ENCODE results near the gene ACADVL. TPM values are rescaled to one million over a fixed set of nuclear protein-coding genes. Genes with fewer than 3 reads are reported as not detected.

The ACADVL gene
- total and polyA plus RNA-seq, 2 donors, result 221 to 990 TPM

DNA sequence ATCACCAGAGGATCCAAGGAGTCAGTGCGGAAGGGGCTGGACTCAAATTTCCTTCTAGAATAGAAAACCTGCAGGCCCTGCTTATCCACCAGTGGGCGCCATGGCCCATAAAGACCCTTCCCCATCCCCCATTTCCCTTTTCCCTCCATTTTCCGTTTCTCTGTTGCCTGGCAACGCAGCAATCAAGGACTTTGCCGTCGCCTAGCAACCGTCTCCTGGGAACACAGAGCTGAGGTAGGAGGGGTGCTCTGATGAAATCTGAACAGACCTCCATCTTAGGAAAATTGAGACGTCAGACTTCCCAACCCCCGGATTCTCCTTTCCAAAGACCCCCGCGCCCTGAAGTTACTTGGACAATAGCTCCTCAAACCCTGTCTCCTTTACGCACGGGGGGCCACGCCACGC lies 5.8 kb upstream of the ACADVL start:
- Histone ChIP-seq H3K36me3 (ENCODE audit: control insufficient read depth in 2 of 2, insufficient read depth in 2 of 2, low read length in 1 of 2) (no peaks in the 10 kb centered on the region), H3K4me1 (ENCODE audit: control insufficient read depth in 2 of 2, insufficient read depth in 2 of 2, low read length in 2 of 2) (peaks cover 39 to 69% of the 10 kb centered on the region in 2 donors), H3K27ac (ENCODE audit: low read depth in 1 of 2, low read length in 1 of 2) (peak overlapping the region; percentile 75 to 90), H3K9me3 (ENCODE audit: control insufficient read depth in 2 of 2, insufficient read depth in 1 of 2, low read length in 1 of 2) (peaks cover 0 to 3% of the 10 kb centered on the region in 2 donors), H3K4me3 (ENCODE audit: low read length in 2 of 2) (peak overlapping the region; percentile 38 to 48), H3K27me3 (ENCODE audit: control insufficient read depth in 2 of 2, insufficient read depth in 1 of 2, low read length in 1 of 2) (peaks cover 0 to 3% of the 10 kb centered on the region in 2 donors)
- DNase-seq (ENCODE audit: low read depth in 6 of 9, low spot score in 9 of 9), result peak in 2 of 9 donors; percentile 75 to 84
- 6% methylated on average over 15 of the region's 15 CpGs for WGBS

DNA sequence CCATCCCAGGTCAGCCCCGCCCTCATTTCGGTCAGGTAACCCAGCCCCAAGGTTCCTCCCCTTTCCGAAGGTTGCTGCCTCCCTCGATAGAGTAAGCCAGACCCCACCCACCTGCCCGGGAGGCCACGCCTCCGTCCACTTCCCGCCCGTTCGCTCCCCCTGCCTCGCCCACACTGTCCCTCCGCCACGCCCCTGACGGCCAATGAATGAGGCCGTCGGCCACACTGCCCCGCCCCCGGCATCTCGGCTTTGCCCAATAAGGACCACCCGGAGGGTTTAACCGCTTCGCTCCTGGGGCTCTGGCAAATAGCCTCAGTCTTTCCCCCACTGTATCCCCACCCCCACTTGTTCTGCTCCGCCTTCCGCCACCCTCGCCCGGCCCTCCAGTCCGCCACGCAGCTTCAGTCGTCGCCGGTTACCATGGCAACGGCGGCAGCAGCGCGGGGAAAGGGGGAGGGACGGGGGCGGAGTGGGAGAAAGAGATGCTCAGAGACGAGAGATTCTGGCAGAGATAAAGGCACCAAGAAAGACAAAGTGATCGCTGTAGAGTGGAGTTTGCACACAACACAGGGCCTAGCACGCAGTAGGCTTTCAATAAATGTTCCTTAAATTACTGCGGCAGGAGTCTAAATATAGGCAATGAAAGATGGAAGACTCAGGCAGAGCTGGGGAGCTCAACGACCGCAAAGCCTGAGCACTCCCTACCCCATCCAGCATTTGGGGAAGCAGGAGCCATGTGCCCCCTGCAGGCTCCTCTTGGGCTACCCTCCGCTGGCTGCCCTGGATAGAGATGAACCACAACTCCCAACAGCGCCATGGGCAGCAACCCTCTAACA lies 5.2 kb upstream of the ACADVL start:
- Histone ChIP-seq H3K4me1 (ENCODE audit: control insufficient read depth in 2 of 2, insufficient read depth in 2 of 2, low read length in 2 of 2) (peaks cover 45 to 75% of the 10 kb centered on the region in 2 donors), H3K36me3 (ENCODE audit: control insufficient read depth in 2 of 2, insufficient read depth in 2 of 2, low read length in 1 of 2) (no peaks in the 10 kb centered on the region), H3K27ac (ENCODE audit: low read depth in 1 of 2, low read length in 1 of 2) (peak overlapping the region; percentile 75 to 90), H3K4me3 (ENCODE audit: low read length in 2 of 2) (peak overlapping the region; percentile 38 to 48), H3K9me3 (ENCODE audit: control insufficient read depth in 2 of 2, insufficient read depth in 1 of 2, low read length in 1 of 2) (peaks cover 0 to 3% of the 10 kb centered on the region in 2 donors), H3K27me3 (ENCODE audit: control insufficient read depth in 2 of 2, insufficient read depth in 1 of 2, low read length in 1 of 2) (peaks cover 0 to 3% of the 10 kb centered on the region in 2 donors)
- DNase-seq (ENCODE audit: low read depth in 6 of 9, low spot score in 9 of 9), result peak; percentile 86 to 98 (median 94)
- under 1% methylated on average over 45 of the region's 45 CpGs for WGBS

DNA sequence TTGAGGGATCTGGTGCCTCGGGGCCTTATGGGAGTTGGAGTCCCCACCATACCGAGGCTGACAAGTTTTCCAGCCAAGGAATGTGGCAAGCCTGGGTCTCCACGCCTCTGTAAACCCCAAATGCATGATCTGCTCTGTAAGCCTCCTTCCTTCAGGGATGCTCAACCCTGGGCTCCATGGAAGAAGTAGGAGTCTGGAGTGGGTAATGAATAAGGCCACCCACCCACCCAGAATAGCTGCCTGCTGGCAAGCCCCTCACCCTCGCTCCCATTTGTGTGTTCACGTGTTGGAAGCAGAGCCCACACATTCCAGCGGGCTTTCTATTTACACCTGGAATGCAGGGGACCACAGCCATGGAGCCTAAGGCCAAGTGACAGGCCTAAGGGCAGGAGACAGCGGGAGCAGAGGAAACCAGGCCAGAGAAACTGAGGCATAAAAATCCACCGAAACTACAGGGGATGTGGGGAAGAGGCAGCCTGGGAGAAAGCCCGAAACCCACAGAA lies 4.6 kb upstream of the ACADVL start:
- WGBS, result 46% methylated on average over 9 of the region's 9 CpGs
- Histone ChIP-seq H3K27ac (ENCODE audit: low read depth in 1 of 2, low read length in 1 of 2) (peak overlapping the region; percentile 75 to 90), H3K36me3 (ENCODE audit: control insufficient read depth in 2 of 2, insufficient read depth in 2 of 2, low read length in 1 of 2) (no peaks in the 10 kb centered on the region), H3K27me3 (ENCODE audit: control insufficient read depth in 2 of 2, insufficient read depth in 1 of 2, low read length in 1 of 2) (peaks cover 0 to 3% of the 10 kb centered on the region in 2 donors), H3K4me3 (ENCODE audit: low read length in 2 of 2) (peak overlapping the region; percentile 38 to 48), H3K9me3 (ENCODE audit: control insufficient read depth in 2 of 2, insufficient read depth in 1 of 2, low read length in 1 of 2) (peaks cover 0 to 3% of the 10 kb centered on the region in 2 donors), H3K4me1 (ENCODE audit: control insufficient read depth in 2 of 2, insufficient read depth in 2 of 2, low read length in 2 of 2) (peaks cover 45 to 77% of the 10 kb centered on the region in 2 donors)
- no peak for DNase-seq (ENCODE audit: low read depth in 6 of 9, low spot score in 9 of 9)

DNA sequence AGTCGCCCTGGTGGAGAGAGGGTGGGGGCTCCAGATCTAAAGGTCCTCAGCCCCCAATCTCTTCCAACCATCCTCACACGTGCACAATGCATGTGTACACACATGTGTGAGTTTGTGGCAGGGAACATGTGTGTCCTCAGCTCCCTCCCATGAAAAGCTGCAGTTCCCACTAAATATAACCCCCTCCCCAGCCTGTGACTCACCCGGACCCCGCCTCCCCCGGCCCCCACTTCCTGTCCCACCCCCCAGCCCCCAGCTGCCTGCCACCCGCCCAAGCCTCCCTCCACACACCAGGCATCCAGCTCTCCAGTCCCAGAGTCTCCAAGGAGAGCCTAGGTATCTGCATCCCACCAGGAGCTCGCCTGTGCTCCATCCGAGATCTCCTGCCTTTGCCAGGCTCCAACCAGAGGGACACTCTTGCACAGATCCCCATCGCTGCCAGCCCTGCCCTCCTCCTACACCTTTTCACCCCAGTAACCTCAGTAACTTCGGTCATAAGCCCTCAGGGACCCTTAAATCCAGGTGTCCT lies 4.0 kb upstream of the ACADVL start:
- Histone ChIP-seq H3K4me3 (ENCODE audit: low read length in 2 of 2) (peak overlapping the region; percentile 58 to 65), H3K4me1 (ENCODE audit: control insufficient read depth in 2 of 2, insufficient read depth in 2 of 2, low read length in 2 of 2) (peaks cover 50 to 79% of the 10 kb centered on the region in 2 donors), H3K36me3 (ENCODE audit: control insufficient read depth in 2 of 2, insufficient read depth in 2 of 2, low read length in 1 of 2) (no peaks in the 10 kb centered on the region), H3K27me3 (ENCODE audit: control insufficient read depth in 2 of 2, insufficient read depth in 1 of 2, low read length in 1 of 2) (peaks cover 0 to 3% of the 10 kb centered on the region in 2 donors), H3K9me3 (ENCODE audit: control insufficient read depth in 2 of 2, insufficient read depth in 1 of 2, low read length in 1 of 2) (peaks cover 0 to 3% of the 10 kb centered on the region in 2 donors), H3K27ac (ENCODE audit: low read depth in 1 of 2, low read length in 1 of 2) (peak overlapping the region; percentile 75 to 90)
- peak in 2 of 9 donors; percentile 34 to 60 for DNase-seq (ENCODE audit: low read depth in 6 of 9, low spot score in 9 of 9)
- WGBS, result 25% methylated on average over 10 of the region's 10 CpGs

DNA sequence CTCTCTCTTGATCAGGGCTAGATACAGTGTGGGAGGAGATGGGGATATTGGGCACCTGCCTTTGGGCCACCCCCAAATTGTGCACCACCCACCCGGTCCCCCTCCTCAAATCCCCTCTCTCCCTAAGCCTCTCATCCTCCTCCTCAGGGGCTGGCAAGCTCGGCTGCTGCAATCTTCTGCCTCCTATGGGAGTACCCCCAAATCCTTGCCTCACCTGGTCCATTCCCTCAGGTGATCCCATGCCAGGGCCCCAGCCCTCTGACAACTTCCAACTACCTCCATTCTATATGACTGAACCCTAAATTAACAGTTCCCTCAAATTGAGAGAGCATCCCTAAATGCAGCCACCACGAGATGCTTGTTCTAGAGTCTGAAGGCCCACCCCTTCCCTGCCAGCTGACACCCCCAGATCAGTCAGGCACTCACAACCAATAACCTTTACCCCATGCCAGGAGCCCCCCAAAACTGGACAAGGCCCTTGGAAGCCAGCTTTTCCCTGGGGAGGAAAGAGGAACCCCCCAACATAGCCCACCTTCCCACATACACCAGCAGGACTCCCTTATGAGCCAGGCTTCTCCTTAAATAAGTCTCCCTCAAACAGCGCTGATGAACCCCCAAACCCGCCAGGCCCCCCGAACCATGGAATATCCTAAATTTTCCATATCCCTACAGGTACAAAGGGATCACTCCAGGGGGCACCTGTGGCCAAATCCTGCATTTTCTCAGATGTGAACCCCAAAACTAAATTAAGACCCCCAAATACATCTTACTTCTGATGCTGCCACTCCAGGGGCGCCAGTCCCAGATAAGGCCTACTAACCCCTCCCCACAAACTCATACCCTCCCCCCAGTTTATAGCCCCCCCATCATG lies 3.3 kb upstream of the ACADVL start:
- H3K27ac ChIP-seq (ENCODE audit: low read depth in 1 of 2, low read length in 1 of 2), result peak overlapping the region; percentile 64 to 90
- DNase-seq (ENCODE audit: low read depth in 6 of 9, low spot score in 9 of 9), result peak in 1 of 9 donors; percentile 37
- H3K36me3 ChIP-seq (ENCODE audit: control insufficient read depth in 2 of 2, insufficient read depth in 2 of 2, low read length in 1 of 2), result peaks cover 0 to 6% of the 10 kb centered on the region in 2 donors
- H3K4me3 ChIP-seq (ENCODE audit: low read length in 2 of 2), result peak overlapping the region; percentile 58 to 65
- H3K4me1 ChIP-seq (ENCODE audit: control insufficient read depth in 2 of 2, insufficient read depth in 2 of 2, low read length in 2 of 2), result peaks cover 53 to 81% of the 10 kb centered on the region in 2 donors
- H3K9me3 ChIP-seq (ENCODE audit: control insufficient read depth in 2 of 2, insufficient read depth in 1 of 2, low read length in 1 of 2), result peaks cover 0 to 3% of the 10 kb centered on the region in 2 donors
- H3K27me3 ChIP-seq (ENCODE audit: control insufficient read depth in 2 of 2, insufficient read depth in 1 of 2, low read length in 1 of 2), result peaks cover 0 to 3% of the 10 kb centered on the region in 2 donors
- WGBS, result 42% methylated on average over 7 of the region's 7 CpGs

DNA sequence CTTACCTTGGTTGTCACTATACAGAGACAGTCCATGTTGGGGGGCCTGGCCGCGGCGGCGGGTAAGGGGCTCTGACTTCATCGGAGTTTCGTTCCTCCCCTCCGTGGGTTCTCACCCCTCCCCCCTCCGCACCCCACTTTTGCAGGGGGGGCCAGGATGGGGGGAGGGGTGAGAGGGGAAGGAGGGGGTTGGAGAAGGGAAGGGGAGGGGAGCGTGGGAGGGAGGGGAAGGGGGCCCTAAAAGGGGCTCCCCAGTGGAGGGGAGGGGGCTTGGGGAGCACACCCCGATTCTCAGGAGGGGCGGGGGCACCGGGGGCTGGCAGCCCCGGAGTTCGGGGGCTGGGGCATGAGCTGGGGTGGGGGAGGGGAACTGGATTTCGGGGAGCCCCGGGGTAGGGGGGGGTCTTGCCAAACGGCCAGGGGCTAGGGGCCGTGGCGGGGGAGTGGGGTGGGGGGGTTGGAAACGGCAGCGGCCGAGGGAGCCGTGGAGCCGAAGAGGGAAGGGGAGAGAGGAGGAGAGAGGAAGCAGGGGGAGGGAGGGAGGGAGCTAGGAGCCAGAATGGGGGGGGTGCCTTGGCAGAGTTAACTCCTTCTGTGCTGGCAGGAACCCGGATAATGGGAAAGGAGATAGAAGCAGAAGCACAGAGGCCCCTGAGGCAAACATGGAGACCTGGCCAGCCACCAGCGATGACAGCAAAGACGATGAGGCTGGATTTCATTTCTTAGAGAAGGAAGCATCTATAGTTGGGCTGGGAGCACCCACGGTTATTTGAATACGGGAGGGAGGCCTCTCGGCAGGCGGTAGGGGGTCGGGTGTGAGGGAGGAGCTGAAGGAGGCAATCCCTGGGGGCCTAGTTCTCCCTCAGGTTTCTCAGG lies 2.4 kb upstream of the ACADVL start:
- Histone ChIP-seq H3K9me3 (ENCODE audit: control insufficient read depth in 2 of 2, insufficient read depth in 1 of 2, low read length in 1 of 2) (peaks cover 0 to 3% of the 10 kb centered on the region in 2 donors), H3K4me3 (ENCODE audit: low read length in 2 of 2) (peak overlapping the region; percentile 58 to 65), H3K27me3 (ENCODE audit: control insufficient read depth in 2 of 2, insufficient read depth in 1 of 2, low read length in 1 of 2) (no peaks in the 10 kb centered on the region), H3K36me3 (ENCODE audit: control insufficient read depth in 2 of 2, insufficient read depth in 2 of 2, low read length in 1 of 2) (peaks cover 6 to 10% of the 10 kb centered on the region in 2 donors), H3K4me1 (ENCODE audit: control insufficient read depth in 2 of 2, insufficient read depth in 2 of 2, low read length in 2 of 2) (peaks cover 53 to 78% of the 10 kb centered on the region in 2 donors), H3K27ac (ENCODE audit: low read depth in 1 of 2, low read length in 1 of 2) (peak overlapping the region; percentile 64 to 90)
- WGBS, result 3% methylated on average over 32 of the region's 32 CpGs
- peak in 3 of 9 donors; percentile 65 to 81 (median 76) for DNase-seq (ENCODE audit: low read depth in 6 of 9, low spot score in 9 of 9)

DNA sequence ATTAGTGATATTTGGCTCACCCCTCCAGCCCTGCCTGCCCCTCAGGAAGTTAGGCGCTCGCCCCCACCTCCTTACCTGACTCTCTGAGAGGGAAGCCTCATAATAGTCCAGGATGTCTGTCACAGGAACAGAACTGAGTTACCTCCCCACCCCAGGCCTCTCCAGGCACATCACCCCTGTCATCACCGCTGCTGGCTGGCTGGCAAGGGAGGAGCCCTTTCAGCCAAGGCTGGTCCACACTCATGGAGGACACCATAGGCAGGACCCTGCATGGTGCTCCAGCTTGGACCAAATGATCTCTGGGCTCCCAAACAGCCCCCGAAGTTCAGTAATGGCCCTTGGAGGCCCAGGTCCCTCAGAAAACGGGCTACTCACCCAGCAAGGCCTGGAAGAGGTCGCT lies 1.6 kb upstream of the ACADVL start:
- Histone ChIP-seq H3K27ac (ENCODE audit: low read depth in 1 of 2, low read length in 1 of 2) (peak overlapping the region; percentile 64 to 90), H3K27me3 (ENCODE audit: control insufficient read depth in 2 of 2, insufficient read depth in 1 of 2, low read length in 1 of 2) (no peaks in the 10 kb centered on the region), H3K4me3 (ENCODE audit: low read length in 2 of 2) (peak overlapping the region; percentile 58 to 65), H3K36me3 (ENCODE audit: control insufficient read depth in 2 of 2, insufficient read depth in 2 of 2, low read length in 1 of 2) (peaks cover 14 to 18% of the 10 kb centered on the region in 2 donors), H3K9me3 (ENCODE audit: control insufficient read depth in 2 of 2, insufficient read depth in 1 of 2, low read length in 1 of 2) (peaks cover 0 to 3% of the 10 kb centered on the region in 2 donors), H3K4me1 (ENCODE audit: control insufficient read depth in 2 of 2, insufficient read depth in 2 of 2, low read length in 2 of 2) (peaks cover 53 to 76% of the 10 kb centered on the region in 2 donors)
- WGBS, result 79% methylated on average over 6 of the region's 6 CpGs
- peak in 1 of 9 donors; percentile 45 for DNase-seq (ENCODE audit: low read depth in 6 of 9, low spot score in 9 of 9)

DNA sequence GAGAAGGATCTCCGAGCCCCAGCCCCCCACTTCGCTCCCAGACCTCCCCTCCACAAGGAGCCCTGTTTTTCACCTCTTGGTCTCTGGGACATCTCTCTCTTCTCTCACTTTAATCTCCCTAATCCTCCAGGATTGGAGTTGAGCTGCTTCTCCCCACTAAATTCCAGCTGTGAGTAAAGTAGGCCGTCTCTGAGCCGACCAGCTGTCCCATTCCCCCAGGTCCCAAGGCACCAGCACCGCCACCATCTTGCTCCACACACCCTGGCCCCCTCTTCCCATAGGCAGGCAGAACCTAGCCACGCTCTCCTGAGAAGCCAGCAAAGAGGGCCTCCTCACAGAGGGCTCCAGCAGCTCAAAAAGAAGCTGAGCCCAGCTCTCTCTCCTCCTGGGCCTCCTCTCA lies 980 bp upstream of the ACADVL start:
- peaks cover 20 to 24% of the 10 kb centered on the region in 2 donors for H3K36me3 ChIP-seq (ENCODE audit: control insufficient read depth in 2 of 2, insufficient read depth in 2 of 2, low read length in 1 of 2)
- H3K4me3 ChIP-seq (ENCODE audit: low read length in 2 of 2), result no peak overlapping the region
- peaks cover 48 to 70% of the 10 kb centered on the region in 2 donors for H3K4me1 ChIP-seq (ENCODE audit: control insufficient read depth in 2 of 2, insufficient read depth in 2 of 2, low read length in 2 of 2)
- H3K9me3 ChIP-seq (ENCODE audit: control insufficient read depth in 2 of 2, insufficient read depth in 1 of 2, low read length in 1 of 2), result peaks cover 0 to 3% of the 10 kb centered on the region in 2 donors
- peak overlapping the region; percentile 37 to 90 for H3K27ac ChIP-seq (ENCODE audit: low read depth in 1 of 2, low read length in 1 of 2)
- WGBS, result 81% methylated on average over 6 of the region's 6 CpGs
- H3K27me3 ChIP-seq (ENCODE audit: control insufficient read depth in 2 of 2, insufficient read depth in 1 of 2, low read length in 1 of 2), result no peaks in the 10 kb centered on the region
- DNase-seq (ENCODE audit: low read depth in 6 of 9, low spot score in 9 of 9), result no peak
